CD4-positive, alpha-beta T cell (primary cell): ENCODE measurements around the gene QSOX1. TPM values are rescaled to one million over a fixed set of nuclear protein-coding genes. Genes with fewer than 3 reads are reported as not detected.

Experiments
- ATAC-seq: fragments of 200-7000 bp; cut with Tn5 transposase; one replicate; pipeline ENCODE4 v1.10.0; 2022; ENCODE audit warnings: mild to moderate bottlenecking; ENCODE audit not compliant: poor library complexity
- CTCF ChIA-PET: fragments of 350-600 bp; sonication (Branson Sonifier 250); formaldehyde crosslinking; loops from one replicate; lab custom pipeline; 2021; ENCODE audit warnings: antibody characterized with exemption, inconsistent platforms; lab: Charles Lee
- POLR2A ChIA-PET: fragments of 350-600 bp; sonication (Branson Sonifier 250); formaldehyde crosslinking; loops from one replicate; lab custom pipeline; 2021; ENCODE audit warnings: antibody characterized with exemption, inconsistent platforms; lab: Charles Lee
- DNase-seq, 14 experiments: peaks; one replicate each; pipeline ENCODE4 v3.0.0-alpha.2; 2013 to 2020; ENCODE audit warnings: mixed read lengths in 2 of 14
- H3K27ac ChIP-seq, 2 donors: one replicate each; pipeline versions ENCODE4 v1.5.1 to v1.7.0; 2013; ENCODE audit warnings: low read length in 2 of 2, low read depth in 1 of 2, mild to moderate bottlenecking in 1 of 2
- H3K27me3 ChIP-seq, 2 experiments: 1 replicate in 1 of 2; 2 replicates in 1 of 2; pipeline versions ENCODE4 v1.6.1 to v1.7.0; 2013; ENCODE audit warnings: low read length in 2 of 2, control low read depth in 1 of 2, mild to moderate bottlenecking in 1 of 2, moderate library complexity in 1 of 2; ENCODE audit not compliant: insufficient read depth in 2 of 2, control insufficient read depth in 1 of 2
- H3K36me3 ChIP-seq: one replicate; pipeline ENCODE4 v1.6.1; 2013; ENCODE audit warnings: low read length, control low read depth; ENCODE audit not compliant: insufficient read depth
- H3K4me1 ChIP-seq: one replicate; pipeline ENCODE4 v1.6.1; 2013; ENCODE audit warnings: low read length, control low read depth; ENCODE audit not compliant: insufficient read depth
- H3K4me3 ChIP-seq: one replicate; pipeline ENCODE4 v1.5.1; 2013; ENCODE audit warnings: mild to moderate bottlenecking, low read length, moderate library complexity
- H3K9me3 ChIP-seq, 2 experiments: 1 replicate in 1 of 2; 2 replicates in 1 of 2; pipeline versions ENCODE4 v1.6.1 to v1.7.0; 2013; ENCODE audit warnings: low read length in 2 of 2, mild to moderate bottlenecking in 2 of 2, control low read depth in 1 of 2, moderate library complexity in 1 of 2; ENCODE audit not compliant: control insufficient read depth in 1 of 2, insufficient read depth in 1 of 2
- H3K27ac Mint-ChIP-seq: one replicate; pipeline ENCODE4 v1.8.0; 2020; ENCODE audit warnings: mixed read lengths
- H3K27me3 Mint-ChIP-seq: one replicate; pipeline ENCODE4 v1.8.0; 2021; ENCODE audit warnings: mixed read lengths
- H3K36me3 Mint-ChIP-seq: one replicate; pipeline ENCODE4 v1.8.0; 2021; ENCODE audit warnings: low read depth, mixed read lengths
- H3K4me1 Mint-ChIP-seq: one replicate; pipeline ENCODE4 v1.8.0; 2021; ENCODE audit warnings: low read depth, mixed read lengths
- H3K4me3 Mint-ChIP-seq: one replicate; pipeline ENCODE4 v1.8.0; 2020; ENCODE audit warnings: mild to moderate bottlenecking, mixed read lengths
- H3K9me3 Mint-ChIP-seq: one replicate; pipeline ENCODE4 v1.8.0; 2020; ENCODE audit warnings: mixed read lengths
- intact Hi-C, 2 experiments: fragments of 100-400 bp; cut with DNase I in 1 of 2; cut with micrococcal nuclease in 1 of 2; formaldehyde crosslinking; loops; one replicate each; pipeline versions ENCODE4 v1.15.1 to v1.9.0; 2023 to 2025; cut with DNase I, micrococcal nuclease
- total RNA-seq, 174 experiments: library from RNA in 2 of 174; stranded (reverse) in 2 of 174; gene quantifications; one replicate each; pipeline ENCODE4 v1.2.3 and lab custom pipeline; 2021 to 2026
- TF ChIP-seq, protein P1 (sequence below): fragments of 200-600 bp; IDR thresholded peaks from one replicate; pipeline ENCODE4 v1.8.0; 2022; ENCODE audit warnings: antibody characterized with exemption, mild to moderate bottlenecking

The QSOX1 gene
- total RNA-seq, 2 experiments from 2014 or later = 13.7 to 14.3 TPM

- DNase-seq (no peak), ATAC-seq (no peak)
- POLR2A ChIA-PET = no interaction called here
- Mint-ChIP-seq H3K9me3 (no peaks in the 10 kb centered on the region), H3K4me1 (no peaks in the 10 kb centered on the region), H3K36me3 (peaks cover 43% of the 10 kb centered on the region), H3K27me3 (no peaks in the 10 kb centered on the region), H3K27ac (no peak overlapping the region), H3K4me3 (no peak overlapping the region)
- TF ChIP-seq, protein P1, sequence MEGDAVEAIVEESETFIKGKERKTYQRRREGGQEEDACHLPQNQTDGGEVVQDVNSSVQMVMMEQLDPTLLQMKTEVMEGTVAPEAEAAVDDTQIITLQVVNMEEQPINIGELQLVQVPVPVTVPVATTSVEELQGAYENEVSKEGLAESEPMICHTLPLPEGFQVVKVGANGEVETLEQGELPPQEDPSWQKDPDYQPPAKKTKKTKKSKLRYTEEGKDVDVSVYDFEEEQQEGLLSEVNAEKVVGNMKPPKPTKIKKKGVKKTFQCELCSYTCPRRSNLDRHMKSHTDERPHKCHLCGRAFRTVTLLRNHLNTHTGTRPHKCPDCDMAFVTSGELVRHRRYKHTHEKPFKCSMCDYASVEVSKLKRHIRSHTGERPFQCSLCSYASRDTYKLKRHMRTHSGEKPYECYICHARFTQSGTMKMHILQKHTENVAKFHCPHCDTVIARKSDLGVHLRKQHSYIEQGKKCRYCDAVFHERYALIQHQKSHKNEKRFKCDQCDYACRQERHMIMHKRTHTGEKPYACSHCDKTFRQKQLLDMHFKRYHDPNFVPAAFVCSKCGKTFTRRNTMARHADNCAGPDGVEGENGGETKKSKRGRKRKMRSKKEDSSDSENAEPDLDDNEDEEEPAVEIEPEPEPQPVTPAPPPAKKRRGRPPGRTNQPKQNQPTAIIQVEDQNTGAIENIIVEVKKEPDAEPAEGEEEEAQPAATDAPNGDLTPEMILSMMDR = no peak
- no peaks in the 10 kb centered on the region for H3K9me3 ChIP-seq
- peaks cover 11% of the 10 kb centered on the region for H3K36me3 ChIP-seq
- peaks cover 4% of the 10 kb centered on the region for H3K4me1 ChIP-seq
- no peak overlapping the region for H3K4me3 ChIP-seq
- no peak overlapping the region for H3K27ac ChIP-seq
- CTCF ChIA-PET = no interaction called here
- intact Hi-C loops = no loop called here
- H3K27me3 ChIP-seq = no peaks in the 10 kb centered on the region
Observed at GRCh38 chr1:180195916-180196315, 41.2 kb downstream of the QSOX1 start.

DNA sequence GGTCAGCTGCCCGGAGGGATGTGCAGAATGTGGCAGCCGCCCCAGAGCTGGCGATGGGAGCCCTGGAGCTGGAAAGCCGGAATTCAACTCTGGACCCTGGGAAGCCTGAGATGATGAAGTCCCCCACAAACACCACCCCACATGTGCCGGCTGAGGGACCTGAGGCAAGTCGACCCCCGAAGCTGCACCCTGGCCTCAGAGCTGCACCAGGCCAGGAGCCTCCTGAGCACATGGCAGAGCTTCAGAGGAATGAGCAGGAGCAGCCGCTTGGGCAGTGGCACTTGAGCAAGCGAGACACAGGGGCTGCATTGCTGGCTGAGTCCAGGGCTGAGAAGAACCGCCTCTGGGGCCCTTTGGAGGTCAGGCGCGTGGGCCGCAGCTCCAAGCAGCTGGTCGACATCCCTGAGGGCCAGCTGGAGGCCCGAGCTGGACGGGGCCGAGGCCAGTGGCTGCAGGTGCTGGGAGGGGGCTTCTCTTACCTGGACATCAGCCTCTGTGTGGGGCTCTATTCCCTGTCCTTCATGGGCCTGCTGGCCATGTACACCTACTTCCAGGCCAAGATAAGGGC is 41.9 kb downstream of the QSOX1 start:
- CTCF ChIA-PET = no interaction called here
- H3K27ac Mint-ChIP-seq = no peak overlapping the region

GRCh38 chr1:180197231-180197630 is 42.6 kb downstream of the QSOX1 start:
- Mint-ChIP-seq H3K27me3 (no peaks in the 10 kb centered on the region), H3K4me3 (no peak overlapping the region), H3K36me3 (peaks cover 36% of the 10 kb centered on the region), H3K4me1 (no peaks in the 10 kb centered on the region), H3K27ac (no peak overlapping the region), H3K9me3 (no peaks in the 10 kb centered on the region)
- intact Hi-C loops = no loop called here
- TF ChIP-seq, protein P1 = no peak
- POLR2A ChIA-PET = interaction anchor here (0.6 kb wide), 1 partner anchor 17 kb away, joined by 3 read pairs; no protein-coding TSS in a partner anchor
- Histone ChIP-seq H3K9me3 (no peaks in the 10 kb centered on the region), H3K27ac (no peak overlapping the region), H3K27me3 (no peaks in the 10 kb centered on the region), H3K36me3 (peaks cover 11% of the 10 kb centered on the region), H3K4me3 (no peak overlapping the region), H3K4me1 (peaks cover 3% of the 10 kb centered on the region)
- DNase-seq = no peak
- ATAC-seq = no peak
- CTCF ChIA-PET = no interaction called here

More for the DNA sequence above, 41.9 kb downstream of the QSOX1 start:
- Mint-ChIP-seq H3K4me1 (no peaks in the 10 kb centered on the region), H3K36me3 (peaks cover 37% of the 10 kb centered on the region), H3K27me3 (no peaks in the 10 kb centered on the region), H3K9me3 (no peaks in the 10 kb centered on the region), H3K4me3 (no peak overlapping the region)
- intact Hi-C loops = no loop called here
- H3K27me3 ChIP-seq = no peaks in the 10 kb centered on the region
- no peak for ATAC-seq
- no peak overlapping the region for H3K27ac ChIP-seq
- H3K36me3 ChIP-seq = peaks cover 11% of the 10 kb centered on the region
- H3K4me3 ChIP-seq = no peak overlapping the region
- TF ChIP-seq, protein P1 = no peak
- H3K9me3 ChIP-seq = no peaks in the 10 kb centered on the region
- no peak for DNase-seq
- POLR2A ChIA-PET = interaction anchor here (0.6 kb wide), 1 partner anchor 17 kb away, joined by 3 read pairs; no protein-coding TSS in a partner anchor
- H3K4me1 ChIP-seq = peaks cover 4% of the 10 kb centered on the region
